HUES48 (cell line): ENCODE measurements around the gene SH3BGR.

ENCODE experiments used
- H3K27ac ChIP-seq: one replicate; pipeline ENCODE4 v1.7.0; 2013; ENCODE audit warnings: low read depth, low read length, inconsistent platforms
- H3K27me3 ChIP-seq: 2 replicates; pipeline ENCODE4 v1.6.1; 2013; ENCODE audit warnings: mild to moderate bottlenecking, low read length; ENCODE audit not compliant: control insufficient read depth, insufficient read depth
- H3K36me3 ChIP-seq: 2 replicates; pipeline ENCODE4 v1.6.1; 2013; ENCODE audit warnings: low read length; ENCODE audit not compliant: control insufficient read depth, insufficient read depth
- H3K4me1 ChIP-seq: 2 replicates; pipeline ENCODE4 v1.6.1; 2013; ENCODE audit warnings: mild to moderate bottlenecking, low read length; ENCODE audit not compliant: control insufficient read depth, insufficient read depth
- H3K4me3 ChIP-seq: 2 replicates; pipeline ENCODE4 v1.5.1; 2013; ENCODE audit warnings: mild to moderate bottlenecking, low read depth, low read length
- H3K9ac ChIP-seq: 2 replicates; pipeline ENCODE4 v1.6.1; 2013; ENCODE audit warnings: mild to moderate bottlenecking, low read depth, low read length, moderate library complexity
- H3K9me3 ChIP-seq: 2 replicates; pipeline ENCODE4 v1.6.1; 2013; ENCODE audit warnings: low read length; ENCODE audit not compliant: control insufficient read depth, insufficient read depth

Gene SH3BGR

GRCh38 chr21:39461419-39461818, 9.6 kb downstream of the SH3BGR start:
- Histone ChIP-seq H3K9me3 (no peaks in the 10 kb centered on the region), H3K36me3 (no peaks in the 10 kb centered on the region), H3K4me1 (no peaks in the 10 kb centered on the region), H3K9ac (no peak overlapping the region), H3K27ac (no peak overlapping the region), H3K4me3 (no peak overlapping the region), H3K27me3 (no peaks in the 10 kb centered on the region)

GRCh38 chr21:39463308-39463707, 11.5 kb downstream of the SH3BGR start:
- Histone ChIP-seq H3K4me1 (no peaks in the 10 kb centered on the region), H3K9ac (no peak overlapping the region), H3K36me3 (no peaks in the 10 kb centered on the region), H3K27ac (no peak overlapping the region), H3K4me3 (no peak overlapping the region), H3K27me3 (no peaks in the 10 kb centered on the region), H3K9me3 (no peaks in the 10 kb centered on the region)

GRCh38 chr21:39466584-39466983, 14.8 kb downstream of the SH3BGR start:
- H3K36me3 ChIP-seq = no peaks in the 10 kb centered on the region
- no peak overlapping the region for H3K9ac ChIP-seq

GRCh38 chr21:39467746-39468145, 16.0 kb downstream of the SH3BGR start:
- H3K4me3 ChIP-seq = no peak overlapping the region
- no peak overlapping the region for H3K9ac ChIP-seq
- no peaks in the 10 kb centered on the region for H3K27me3 ChIP-seq
- H3K4me1 ChIP-seq = no peaks in the 10 kb centered on the region
- no peaks in the 10 kb centered on the region for H3K36me3 ChIP-seq
- H3K9me3 ChIP-seq = no peaks in the 10 kb centered on the region
- H3K27ac ChIP-seq = no peak overlapping the region

More at GRCh38 chr21:39466584-39466983, 14.8 kb downstream of the SH3BGR start:
- no peak overlapping the region for H3K4me3 ChIP-seq
- no peaks in the 10 kb centered on the region for H3K27me3 ChIP-seq
- no peaks in the 10 kb centered on the region for H3K9me3 ChIP-seq
- H3K4me1 ChIP-seq = no peaks in the 10 kb centered on the region
- H3K27ac ChIP-seq = no peak overlapping the region

GRCh38 chr21:39468559-39468958, 16.8 kb downstream of the SH3BGR start:
- H3K27me3 ChIP-seq = no peaks in the 10 kb centered on the region
- no peaks in the 10 kb centered on the region for H3K4me1 ChIP-seq

GRCh38 chr21:39471598-39471997, 19.8 kb downstream of the SH3BGR start:
- 0 out of 2 replicates have a peak, but pooled peaks cover 2% of the 10 kb centered on the region for H3K4me1 ChIP-seq
- no peak overlapping the region for H3K9ac ChIP-seq
- H3K9me3 ChIP-seq = no peaks in the 10 kb centered on the region
- no peaks in the 10 kb centered on the region for H3K36me3 ChIP-seq
- H3K27ac ChIP-seq = no peak overlapping the region
- no peaks in the 10 kb centered on the region for H3K27me3 ChIP-seq
- H3K4me3 ChIP-seq = no peak overlapping the region

More at GRCh38 chr21:39468559-39468958, 16.8 kb downstream of the SH3BGR start:
- H3K4me3 ChIP-seq = no peak overlapping the region
- no peak overlapping the region for H3K27ac ChIP-seq
- no peaks in the 10 kb centered on the region for H3K9me3 ChIP-seq
- no peak overlapping the region for H3K9ac ChIP-seq
- H3K36me3 ChIP-seq = no peaks in the 10 kb centered on the region

GRCh38 chr21:39472786-39473185, 21.0 kb downstream of the SH3BGR start:
- Histone ChIP-seq H3K4me3 (no peak overlapping the region), H3K27ac (no peak overlapping the region), H3K27me3 (no peaks in the 10 kb centered on the region), H3K9me3 (no peaks in the 10 kb centered on the region), H3K4me1 (0 out of 2 replicates have a peak, but pooled peaks cover 4% of the 10 kb centered on the region), H3K9ac (no peak overlapping the region), H3K36me3 (no peaks in the 10 kb centered on the region)

GRCh38 chr21:39474611-39475010, 22.8 kb downstream of the SH3BGR start:
- Histone ChIP-seq H3K27me3 (no peaks in the 10 kb centered on the region), H3K4me3 (no peak overlapping the region), H3K9me3 (no peaks in the 10 kb centered on the region), H3K4me1 (0 out of 2 replicates have a peak, but pooled peaks cover 4% of the 10 kb centered on the region), H3K9ac (no peak overlapping the region), H3K36me3 (no peaks in the 10 kb centered on the region), H3K27ac (no peak overlapping the region)

GRCh38 chr21:39479164-39479813, 27.5 kb downstream of the SH3BGR start:
- no peaks in the 10 kb centered on the region for H3K36me3 ChIP-seq
- no peak overlapping the region for H3K27ac ChIP-seq
- no peak overlapping the region for H3K4me3 ChIP-seq
- H3K4me1 ChIP-seq = 0 out of 2 replicates have a peak, but pooled peaks cover 4% of the 10 kb centered on the region
- H3K9me3 ChIP-seq = no peaks in the 10 kb centered on the region
- H3K27me3 ChIP-seq = no peaks in the 10 kb centered on the region
- H3K9ac ChIP-seq = no peak overlapping the region

- no peak overlapping the region for H3K9ac ChIP-seq
- no peaks in the 10 kb centered on the region for H3K36me3 ChIP-seq
- no peak overlapping the region for H3K27ac ChIP-seq
- no peaks in the 10 kb centered on the region for H3K9me3 ChIP-seq
- H3K4me3 ChIP-seq = no peak overlapping the region
- H3K4me1 ChIP-seq = 0 out of 2 replicates have a peak, but pooled peaks cover 4% of the 10 kb centered on the region
- H3K27me3 ChIP-seq = no peaks in the 10 kb centered on the region
Observed at GRCh38 chr21:39479814-39480182, 28.0 kb downstream of the SH3BGR start.

GRCh38 chr21:39480271-39480670, 28.5 kb downstream of the SH3BGR start:
- H3K27me3 ChIP-seq = no peaks in the 10 kb centered on the region
- no peak overlapping the region for H3K4me3 ChIP-seq
- H3K4me1 ChIP-seq = 0 out of 2 replicates have a peak, but pooled peaks cover 4% of the 10 kb centered on the region

More at GRCh38 chr21:39480271-39480670, 28.5 kb downstream of the SH3BGR start:
- Histone ChIP-seq H3K36me3 (no peaks in the 10 kb centered on the region), H3K9me3 (no peaks in the 10 kb centered on the region), H3K27ac (no peak overlapping the region), H3K9ac (no peak overlapping the region)
